ENCODE results near the gene PARP1.
"Not testable (repeated sequence)": the region's sequence is repeated elsewhere in the genome, so short reads cannot be mapped to it uniquely, and the experiment has no call there.

Gene PARP1

GRCh38 chr1:226429858-226430715 lies 22.2 kb upstream of the PARP1 start:
- DNase-seq (ENCODE audit: low read depth in 1 of 2, low spot score in 1 of 2): no peak

GRCh38 chr1:226428791-226429461 lies 21.0 kb upstream of the PARP1 start:
- DNase-seq (ENCODE audit: low read depth in 1 of 2, low spot score in 1 of 2): no peak

- DNase-seq (ENCODE audit: low read depth in 1 of 2, low spot score in 1 of 2): no peak
These were observed 20.5 kb upstream of the PARP1 start for GRCh38 chr1:226428348-226428747.

DNA sequence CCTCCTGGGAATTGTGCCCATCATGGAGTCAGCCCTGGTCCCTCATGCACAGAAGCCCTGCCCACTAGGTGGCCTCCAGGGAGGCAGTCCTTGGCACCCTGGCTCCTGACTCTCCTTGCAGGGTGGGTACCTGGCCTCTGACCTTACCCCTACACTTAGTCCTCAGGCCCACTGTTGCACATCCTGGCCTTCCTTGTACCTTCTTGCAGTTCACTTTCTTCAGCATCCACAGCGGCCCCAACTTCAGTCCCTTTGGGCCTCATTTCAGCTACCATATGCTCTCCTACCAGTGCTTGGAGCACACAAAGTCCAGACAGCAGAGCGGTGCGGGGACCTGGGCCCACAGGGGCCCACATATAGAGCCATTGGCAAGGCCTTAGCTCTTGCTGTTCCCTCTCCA lies 19.2 kb upstream of the PARP1 start:
- DNase-seq (ENCODE audit: low read depth in 1 of 2, low spot score in 1 of 2): no peak

- DNase-seq (ENCODE audit: low read depth in 1 of 2, low spot score in 1 of 2): not testable (repeated sequence)
These were observed 18.5 kb upstream of the PARP1 start for GRCh38 chr1:226426395-226426794.

GRCh38 chr1:226425431-226426031 lies 17.6 kb upstream of the PARP1 start:
- DNase-seq (ENCODE audit: low read depth in 1 of 2, low spot score in 1 of 2): no peak

DNA sequence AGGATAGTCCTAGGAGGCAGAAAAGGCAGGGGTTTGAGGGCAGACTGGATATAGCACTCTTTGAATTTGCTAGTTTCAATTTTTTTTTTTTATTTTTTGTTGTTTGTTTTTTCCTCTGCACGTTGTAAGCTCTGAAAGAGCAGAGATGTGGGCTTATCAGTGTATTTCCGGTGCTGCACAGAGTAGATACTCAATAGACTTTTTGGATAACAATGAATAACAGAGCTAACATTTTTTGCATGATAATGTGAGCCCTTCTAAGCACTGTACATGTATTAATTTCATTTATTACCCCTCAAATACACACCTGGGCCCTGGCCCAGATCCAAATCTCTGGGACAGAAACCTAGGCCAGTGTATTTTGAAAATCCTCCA lies 17.1 kb upstream of the PARP1 start:
- no peak for DNase-seq (ENCODE audit: low read depth in 1 of 2, low spot score in 1 of 2)

DNA sequence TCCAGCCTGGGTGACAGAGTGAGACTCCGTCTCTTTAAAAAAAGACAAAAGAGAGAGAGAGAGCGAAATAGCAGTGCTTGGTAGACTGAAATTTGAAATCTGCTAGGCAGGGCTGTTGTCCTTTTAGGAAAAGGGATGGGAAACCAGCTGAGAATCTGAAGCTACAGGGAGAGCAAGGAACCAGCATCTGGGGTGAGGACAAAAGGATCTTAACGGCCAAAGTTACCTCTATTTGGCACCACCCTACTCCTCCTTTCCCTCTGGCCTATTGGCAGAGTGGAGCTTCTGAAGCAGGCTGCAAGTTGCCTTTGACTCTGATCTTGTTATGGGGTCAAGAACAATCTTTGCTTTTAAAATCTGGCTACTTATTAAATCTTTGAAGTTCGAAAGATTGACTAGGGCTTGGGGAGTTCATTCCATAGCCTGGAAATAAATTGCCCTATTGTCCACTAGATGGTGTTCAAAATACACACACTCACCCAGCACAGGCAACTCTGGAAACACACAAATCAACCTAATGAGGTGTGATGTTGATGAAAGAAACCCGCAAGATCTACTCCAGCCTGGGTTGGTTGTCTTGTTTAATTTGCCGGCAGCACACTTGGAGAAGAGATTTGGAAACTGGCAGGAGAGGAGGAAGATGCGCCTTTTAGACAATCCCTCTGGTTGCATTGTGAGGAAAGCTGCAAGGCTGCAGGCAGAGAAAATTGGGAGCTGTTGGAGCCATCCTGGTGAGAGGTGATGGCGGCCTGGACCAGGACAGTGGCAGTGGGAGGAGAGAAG lies 16.5 kb upstream of the PARP1 start:
- DNase-seq (ENCODE audit: low read depth in 1 of 2, low spot score in 1 of 2): no peak

DNA sequence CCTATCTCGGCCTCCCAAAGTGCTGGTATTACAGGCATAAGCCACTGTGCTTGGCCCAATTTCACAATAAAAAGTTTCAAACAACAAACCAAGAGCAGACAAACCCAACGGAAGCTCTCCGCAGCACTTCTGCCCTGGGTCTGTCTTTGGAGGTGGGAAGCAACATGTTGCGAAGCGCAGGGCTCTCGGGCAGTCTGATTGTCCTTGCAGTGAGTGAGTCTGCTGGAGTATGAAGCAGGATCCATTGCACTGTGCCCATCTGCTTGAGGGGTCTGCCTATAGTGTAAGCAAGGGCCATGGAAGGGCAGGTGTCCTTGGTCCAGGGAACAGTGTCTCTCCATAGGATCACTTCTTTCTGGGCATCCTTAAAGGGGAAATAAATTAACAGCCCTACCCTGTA lies 14.6 kb upstream of the PARP1 start:
- no peak for DNase-seq (ENCODE audit: low read depth in 1 of 2, low spot score in 1 of 2)

GRCh38 chr1:226420897-226421296 lies 13.0 kb upstream of the PARP1 start:
- no peak for DNase-seq (ENCODE audit: low read depth in 1 of 2, low spot score in 1 of 2)

- DNase-seq (ENCODE audit: low read depth in 1 of 2, low spot score in 1 of 2): no peak
These were observed 12.4 kb upstream of the PARP1 start for GRCh38 chr1:226420328-226420727.

GRCh38 chr1:226419284-226420029 lies 11.6 kb upstream of the PARP1 start:
- no peak for DNase-seq (ENCODE audit: low read depth in 1 of 2, low spot score in 1 of 2)

GRCh38 chr1:226417830-226418546 lies 10.1 kb upstream of the PARP1 start:
- DNase-seq (ENCODE audit: low read depth in 1 of 2, low spot score in 1 of 2): no peak

GRCh38 chr1:226417350-226417749 lies 9.5 kb upstream of the PARP1 start:
- no peak for DNase-seq (ENCODE audit: low read depth in 1 of 2, low spot score in 1 of 2)

DNA sequence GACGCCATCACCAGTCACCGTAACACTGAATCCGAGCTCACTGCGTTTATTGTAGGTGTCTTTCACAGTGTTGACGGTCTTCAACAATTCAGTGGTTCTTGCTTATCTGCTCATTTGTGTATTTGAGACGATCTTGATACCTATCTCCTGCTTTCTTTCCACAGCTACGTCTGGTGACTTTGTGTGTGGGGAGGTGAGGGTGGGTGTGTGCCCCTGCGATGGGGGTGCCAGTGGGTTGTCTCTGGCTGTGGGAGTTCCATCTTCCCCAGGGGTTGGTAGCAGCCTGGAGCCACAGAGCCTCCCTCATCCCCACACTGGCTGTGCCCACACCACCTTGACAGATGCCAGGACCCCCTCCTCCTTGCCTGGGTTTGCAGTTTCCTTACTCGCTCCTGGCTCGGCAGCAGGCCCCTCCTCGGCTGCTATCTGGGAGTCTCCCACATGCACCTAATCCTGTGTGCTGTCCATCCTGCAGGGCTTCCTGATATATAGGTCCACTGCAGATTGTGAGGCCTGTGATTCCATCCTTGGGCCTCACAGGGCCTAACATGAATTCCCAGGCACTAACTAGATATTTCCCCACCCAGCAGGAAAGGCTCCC lies 6.3 kb upstream of the PARP1 start:
- DNase-seq (ENCODE audit: low read depth in 1 of 2, low spot score in 1 of 2): no peak

DNA sequence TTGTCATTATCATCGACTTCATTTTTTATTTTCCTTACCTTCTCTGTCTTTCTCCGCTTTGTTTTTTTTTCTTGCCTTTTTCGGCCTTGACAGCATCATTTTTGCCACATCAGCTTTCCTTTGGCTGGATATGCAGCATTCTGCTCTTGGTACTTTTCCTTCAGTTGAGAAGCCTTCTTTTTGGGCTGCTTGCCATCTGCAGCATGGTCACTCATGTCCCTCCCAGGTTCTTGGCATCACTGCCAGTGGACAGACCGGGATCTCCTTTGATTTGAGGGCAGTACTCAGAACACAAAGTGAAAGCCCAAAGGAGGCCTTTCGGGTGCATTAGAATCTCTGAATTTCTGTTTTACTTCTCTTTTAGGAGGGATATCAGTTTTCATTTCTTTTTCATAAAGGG lies 3.7 kb upstream of the PARP1 start:
- DNase-seq (ENCODE audit: low read depth in 1 of 2, low spot score in 1 of 2): no peak

DNA sequence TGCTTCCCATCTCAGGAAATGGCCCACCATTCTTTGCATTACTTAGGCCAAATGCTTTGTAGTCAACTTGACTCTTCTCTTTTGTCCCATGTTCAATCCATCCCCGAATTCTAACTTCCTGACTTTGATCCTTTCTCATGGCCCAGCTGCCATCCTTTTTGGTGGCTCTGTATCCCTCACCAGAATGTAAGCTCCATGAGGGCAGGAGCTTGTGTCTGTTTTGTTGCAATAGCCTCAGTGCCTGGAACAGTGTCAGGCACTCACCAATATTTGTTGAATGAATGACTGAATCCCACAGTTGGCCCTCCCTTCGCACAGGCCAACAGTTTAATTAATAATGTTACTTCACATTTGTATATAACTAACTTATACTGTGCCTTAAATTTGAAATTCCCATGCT lies 3.1 kb upstream of the PARP1 start:
- no peak for DNase-seq (ENCODE audit: low read depth in 1 of 2, low spot score in 1 of 2)

DNA sequence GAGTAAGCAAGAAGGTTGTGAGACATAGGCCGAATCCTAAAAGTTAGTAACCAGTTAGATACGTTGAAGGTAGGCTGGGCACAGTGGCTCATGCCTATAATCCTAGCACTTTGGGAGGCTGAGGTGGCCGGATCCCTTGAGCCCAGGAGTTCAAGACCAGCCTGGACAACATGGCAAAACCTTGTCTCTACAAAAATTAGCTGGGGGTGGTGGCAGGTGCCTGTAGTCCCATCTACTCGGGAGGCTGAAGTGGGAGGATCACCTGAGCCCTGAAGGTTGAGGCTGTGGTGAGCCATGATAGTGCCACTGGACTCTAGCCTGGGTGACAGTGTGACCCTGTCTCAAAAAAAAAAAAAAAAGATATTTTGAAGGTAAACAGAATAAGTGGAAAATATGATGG lies 1.5 kb upstream of the PARP1 start:
- no peak for DNase-seq (ENCODE audit: low read depth in 1 of 2, low spot score in 1 of 2)

DNA sequence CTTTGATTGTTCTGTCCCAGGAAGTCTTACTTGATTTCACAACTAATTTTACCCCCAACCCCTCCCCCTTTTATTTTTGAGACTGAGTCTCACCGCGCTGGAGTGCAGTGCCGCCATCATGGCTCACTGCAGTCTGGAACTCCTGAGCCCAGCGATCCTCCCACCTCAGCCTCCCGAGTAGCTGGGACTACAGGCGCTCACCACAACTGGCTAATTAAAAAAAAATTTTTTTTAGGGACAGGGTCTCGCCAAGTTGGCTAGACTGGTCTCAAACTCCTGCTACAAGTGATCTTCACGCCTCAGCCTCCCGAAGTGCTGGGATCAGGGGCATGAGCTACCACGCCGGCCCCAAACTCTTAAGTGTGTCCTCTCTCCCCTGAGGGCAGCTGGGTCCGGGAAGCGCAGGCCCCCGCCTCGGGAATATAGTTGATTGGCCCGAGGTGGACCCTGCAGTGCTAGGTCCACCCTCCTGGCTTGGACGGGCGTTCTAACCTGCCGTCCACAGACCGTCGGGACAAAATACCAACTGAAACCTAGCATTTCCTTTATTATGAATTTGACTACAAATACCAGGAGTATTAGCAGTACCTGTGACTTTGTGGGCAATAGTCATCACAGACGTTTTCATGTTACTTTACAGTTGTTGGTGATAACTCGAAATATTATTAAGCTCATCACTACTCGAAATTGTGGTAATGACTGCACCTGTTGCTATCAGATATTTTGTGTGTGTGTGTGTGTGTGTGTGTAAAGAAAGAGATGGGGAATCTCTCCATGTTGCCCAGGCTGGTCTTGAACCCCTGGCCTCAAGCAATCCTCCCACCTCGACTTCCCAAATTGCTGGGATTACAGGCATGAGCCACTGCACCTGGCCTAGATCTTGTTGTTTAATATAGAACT lies 642 bp upstream of the PARP1 start:
- no peak for DNase-seq (ENCODE audit: low read depth in 1 of 2, low spot score in 1 of 2)

Measured in activated CD4-positive, alpha-beta T cell treated with anti-CD3 and anti-CD28 coated beads, Interleukin-2, amount 50 U/mL, for 24 hours (primary cell).